Tracheal epithelial cell (primary cell): ENCODE measurements around the gene ZNF230. TPM values are rescaled to one million over a fixed set of nuclear protein-coding genes. Genes with fewer than 3 reads are reported as not detected.

Experiments
- total RNA-seq: library from RNA; depleted of rRNA; stranded (reverse); fragments of >200 nt; gene quantifications from 2 replicates; pipeline ENCODE4 v1.2.1, GENCODE V29; 2014

The ZNF230 gene
- total RNA-seq, result 1.9 and 2.2 TPM in 2 replicates

DNA sequence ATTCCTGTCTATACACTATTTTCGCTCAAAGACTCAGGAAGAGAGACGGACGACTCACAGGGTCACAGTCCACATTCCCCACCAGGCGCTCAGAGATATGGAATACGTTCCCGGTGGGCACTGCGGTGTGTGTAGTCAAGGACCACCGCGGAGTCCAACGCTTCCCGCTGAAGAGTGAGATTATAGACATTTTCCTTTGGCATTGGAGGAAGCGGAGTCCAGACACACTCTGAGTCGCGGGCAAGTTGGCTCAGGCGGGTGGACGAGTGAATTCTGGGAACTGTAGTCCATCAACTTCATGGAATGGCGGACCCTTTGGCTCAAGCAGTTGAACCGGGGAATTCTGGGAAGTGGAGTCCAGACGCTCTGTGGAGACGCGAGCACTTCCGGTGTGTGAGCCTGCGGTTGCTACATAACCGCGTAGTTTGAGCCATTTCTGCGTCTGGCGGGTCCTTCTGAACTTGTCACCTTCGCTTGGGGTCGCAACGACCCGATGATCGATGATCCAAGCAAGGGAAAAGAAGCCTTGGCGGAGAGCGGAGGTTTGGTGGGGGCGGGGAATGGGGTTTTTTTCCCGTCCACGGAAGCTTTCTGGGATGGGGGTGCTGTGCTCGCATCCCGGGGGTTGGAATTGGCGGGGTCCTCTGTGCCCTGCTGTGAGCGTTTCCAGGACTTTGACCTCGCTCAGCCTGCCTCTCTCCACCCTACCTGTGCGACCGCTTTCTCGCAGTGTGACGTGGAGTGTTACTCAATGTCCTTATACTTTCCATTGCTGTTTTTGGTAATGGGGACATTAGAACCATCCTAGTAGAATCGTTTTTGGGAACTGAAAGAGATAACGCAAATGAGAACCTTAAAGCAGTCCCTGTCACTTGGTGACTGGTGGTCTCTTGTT is at the start of gene ZNF230:
Gene ZNF230, plus strand, starts transcription at position 392 of the 895 bp plus-strand sequence. CDS start 4,122 bp downstream, outside the sequence.

DNA sequence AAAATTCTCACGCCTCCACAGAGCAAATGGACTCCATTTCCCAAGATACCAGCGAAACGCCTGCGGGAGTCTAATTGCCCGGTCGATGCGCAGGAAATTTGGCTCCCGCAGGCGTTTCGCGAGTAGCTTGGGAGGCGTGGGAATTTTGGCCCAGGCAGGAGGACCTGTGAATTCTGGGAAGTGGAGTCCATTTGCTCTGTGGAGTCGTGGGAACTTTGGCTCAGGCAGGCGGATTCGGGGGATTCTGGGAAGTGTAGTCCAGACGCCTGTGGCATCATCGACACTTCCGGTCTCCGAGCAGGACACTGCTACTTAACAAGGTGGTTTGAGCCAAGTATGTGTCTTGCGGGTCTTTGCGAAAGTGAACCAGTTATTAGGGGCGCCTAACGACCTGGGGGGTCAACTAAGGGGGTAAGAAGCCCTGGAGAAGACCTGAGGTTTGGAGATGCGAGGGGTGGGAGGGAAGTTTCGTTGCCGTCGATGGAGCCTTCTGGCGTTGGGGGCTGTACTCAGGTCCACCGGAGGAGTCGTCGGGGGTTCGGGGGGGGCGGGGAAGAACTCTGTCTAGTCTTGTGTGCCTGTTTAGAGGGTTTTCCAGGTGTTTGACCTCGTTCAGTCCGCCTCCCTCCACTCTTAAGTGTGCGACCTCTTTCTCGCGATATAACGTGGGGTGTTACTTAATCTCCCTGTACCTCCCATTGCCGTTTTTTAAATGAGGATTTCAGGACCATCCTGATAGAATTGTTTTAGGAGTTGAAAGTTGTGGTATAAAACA is 18.7 kb upstream of the ZNF230 start, which contains the start of gene ZNF155:
Gene ZNF155, plus strand, starts transcription at position 277 of the 775 bp plus-strand sequence. CDS start 4,356 bp downstream, outside the sequence.

DNA sequence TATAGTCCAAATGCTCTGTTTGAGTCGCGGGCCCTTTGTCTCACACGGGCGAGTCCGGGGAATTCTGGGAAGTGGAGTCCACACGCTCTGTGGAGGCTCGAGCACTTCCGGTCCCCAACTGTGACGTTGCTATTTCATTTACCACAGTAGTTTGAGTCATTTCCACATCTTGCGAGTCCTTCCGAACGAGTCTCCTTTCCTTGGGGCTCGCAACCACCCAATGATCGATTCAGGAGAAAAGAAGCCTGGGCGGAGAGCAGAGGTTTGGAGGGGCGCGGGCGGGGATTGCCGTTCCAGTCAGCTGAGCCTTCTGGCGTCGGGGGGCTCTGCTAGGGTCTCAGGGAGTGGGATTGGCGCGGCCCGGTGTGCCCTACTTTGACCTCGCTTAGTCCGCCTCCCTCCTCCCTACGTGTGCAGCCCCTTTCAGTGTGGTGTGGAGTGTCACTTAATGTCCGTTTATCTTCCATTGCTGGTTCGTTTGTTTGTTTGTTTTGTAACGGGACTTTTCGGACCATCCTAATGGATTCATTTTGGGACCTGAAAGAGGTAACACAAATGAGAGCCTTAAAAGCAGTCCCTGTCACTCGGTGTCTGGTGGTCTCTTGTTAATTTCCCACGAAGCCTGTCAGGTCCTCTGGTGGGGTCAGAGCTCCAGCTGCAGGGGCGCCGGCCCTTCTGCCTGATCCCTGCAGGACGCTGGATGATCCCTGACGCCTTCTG is 22.6 kb downstream of the ZNF230 start, which contains the start of gene ZNF222:
Gene ZNF222, plus strand, starts transcription at position 163 of the 720 bp plus-strand sequence. Its CDS starts 58 bp downstream, at position 221.

DNA sequence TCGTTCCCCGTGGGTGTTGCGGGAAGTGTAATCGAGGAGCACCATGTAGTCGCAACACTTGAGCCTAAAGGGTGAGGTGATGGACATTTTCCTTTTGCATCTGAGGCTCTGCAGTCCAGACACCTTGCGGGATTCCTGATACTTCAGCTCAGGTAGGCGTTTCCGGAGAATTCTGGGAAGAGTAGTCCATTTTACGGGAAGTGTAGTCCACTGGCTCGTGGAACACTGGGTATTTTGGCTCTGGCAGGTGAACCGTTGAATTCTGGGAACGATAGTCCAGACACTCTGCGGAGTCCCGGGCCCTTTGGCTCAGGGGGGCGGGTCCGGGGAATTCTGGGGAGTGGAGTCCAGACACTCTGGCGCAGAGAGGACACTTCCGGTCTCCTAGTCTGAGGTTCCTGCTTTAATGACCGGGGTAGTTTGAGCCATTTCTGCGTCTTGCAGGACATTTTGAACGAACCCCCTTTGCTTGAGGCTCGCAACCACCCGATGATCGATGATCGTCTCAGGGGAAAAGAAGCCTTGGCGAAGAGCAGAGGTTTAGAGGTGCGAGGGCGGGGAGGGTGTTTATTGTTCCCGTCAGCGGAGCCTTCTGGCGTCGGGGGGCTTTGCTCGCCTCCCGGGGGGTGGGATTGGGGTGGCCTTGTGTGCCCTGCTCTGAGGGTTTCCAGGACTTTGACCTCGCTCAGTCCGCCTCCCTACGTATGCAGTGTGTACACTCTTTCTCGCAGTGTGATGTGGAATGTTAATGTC is 49.1 kb downstream of the ZNF230 start, which contains the start of gene ZNF223:
Gene ZNF223, plus strand, starts transcription at position 387 of the 753 bp plus-strand sequence. CDS start 3,141 bp downstream, outside the sequence.

Other genes starting within 250 kb of the ZNF230 start
- gene SMG9, start 248.0 kb upstream of the ZNF230 start, total RNA-seq, result 3.9 and 7.5 TPM in 2 replicates
- 22.8 and 24.8 TPM in 2 replicates for gene KCNN4, start 222.0 kb upstream of the ZNF230 start, total RNA-seq
- gene LYPD5, start 200.5 kb upstream of the ZNF230 start, total RNA-seq, result 1.5 and 2.7 TPM in 2 replicates
- gene ZNF283, start 175.6 kb upstream of the ZNF230 start, total RNA-seq, result 5.1 and 11.7 TPM in 2 replicates
- gene ZNF404, start 119.0 kb upstream of the ZNF230 start, total RNA-seq, result 0.96 and 1.3 TPM in 2 replicates
- gene ZNF45, start 67.7 kb upstream of the ZNF230 start, total RNA-seq, result 8.4 and 10.7 TPM in 2 replicates
- gene ZNF221, start 51.7 kb upstream of the ZNF230 start, total RNA-seq, result 1.7 and 2.6 TPM in 2 replicates
- 4.0 and 4.6 TPM in 2 replicates for gene ZNF155, start 18.8 kb upstream of the ZNF230 start, total RNA-seq
- gene ZNF222, start 22.4 kb downstream of the ZNF230 start, total RNA-seq, result 3.4 TPM in 2 replicates
- 2.9 and 7.9 TPM in 2 replicates for gene ZNF223, start 49.1 kb downstream of the ZNF230 start, total RNA-seq
- gene ZNF284, start 69.2 kb downstream of the ZNF230 start, total RNA-seq, result 2.2 and 2.3 TPM in 2 replicates
- gene ZNF224, start 91.4 kb downstream of the ZNF230 start, total RNA-seq, result 11.8 and 16.4 TPM in 2 replicates
- 1.9 and 4.0 TPM in 2 replicates for gene ZNF225, start 110.4 kb downstream of the ZNF230 start, total RNA-seq
- 5.8 and 6.0 TPM in 2 replicates for gene ZNF234, start 138.6 kb downstream of the ZNF230 start, total RNA-seq
- 7.2 and 9.0 TPM in 2 replicates for gene ZNF226, start 162.1 kb downstream of the ZNF230 start, total RNA-seq
- gene ZNF227, start 209.6 kb downstream of the ZNF230 start, total RNA-seq, result 10.0 and 10.4 TPM in 2 replicates